NT2/D1 (cell line): ENCODE measurements around the gene LIG1.

Experiments
- DNase-seq: peaks from one replicate; pipeline ENCODE4 v3.0.0-alpha.2; 2011; ENCODE audit warnings: low read depth, low spot score
- H3K27me3 ChIP-seq: 2 replicates; pipeline ENCODE4 v1.6.0; 2011; ENCODE audit warnings: mild to moderate bottlenecking; ENCODE audit not compliant: insufficient read length, insufficient read depth
- H3K36me3 ChIP-seq: 2 replicates; pipeline ENCODE4 v1.6.1; 2011; ENCODE audit warnings: mild to moderate bottlenecking, low read length, mixed read lengths; ENCODE audit not compliant: insufficient read depth, insufficient read length
- H3K4me1 ChIP-seq: 2 replicates; pipeline ENCODE4 v1.5.1; 2011; ENCODE audit not compliant: insufficient read depth, insufficient read length
- H3K4me3 ChIP-seq: 2 replicates; pipeline ENCODE4 v1.5.1; 2011; ENCODE audit warnings: low read depth; ENCODE audit not compliant: insufficient read length
- H3K9ac ChIP-seq: 2 replicates; pipeline ENCODE4 v1.6.0; 2011; ENCODE audit warnings: low read depth; ENCODE audit not compliant: insufficient read length
- H3K9me3 ChIP-seq: 2 replicates; pipeline ENCODE4 v1.5.1; 2011; ENCODE audit warnings: mild to moderate bottlenecking, low read length; ENCODE audit not compliant: insufficient read depth
- SUZ12 ChIP-seq: IDR thresholded peaks from 2 replicates; pipeline ENCODE4 v1.6.1; 2011; ENCODE audit not compliant: insufficient read length, insufficient read depth; ENCODE audit errors: extremely low read depth
- YY1 ChIP-seq: IDR thresholded peaks from 2 replicates; pipeline ENCODE4 v1.6.1; 2011; ENCODE audit not compliant: insufficient read length, insufficient read depth
- ZNF274 ChIP-seq: IDR thresholded peaks from 2 replicates; pipeline ENCODE4 v1.6.1; 2011; ENCODE audit warnings: mild to moderate bottlenecking, low read depth, low read length

LIG1 gene

DNA sequence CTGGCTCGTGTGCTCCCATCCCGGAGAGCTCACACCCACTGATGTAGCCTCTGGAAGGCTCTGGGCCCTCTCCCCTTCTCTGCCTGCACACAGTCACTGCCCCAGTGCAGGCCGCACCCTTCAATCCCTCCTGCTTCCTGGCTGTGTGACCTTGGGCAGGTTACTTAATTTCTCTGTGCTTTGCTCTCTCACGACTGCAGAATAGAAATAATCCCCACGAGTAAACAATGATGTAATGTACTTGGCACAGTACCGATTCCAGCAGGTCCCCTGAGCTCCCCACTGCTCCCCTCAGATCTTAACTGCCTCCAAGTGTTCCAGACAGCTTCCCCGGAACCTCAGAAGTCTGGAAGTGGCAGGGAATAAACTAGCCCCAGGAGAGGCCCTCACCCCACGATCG, 16.1 kb downstream of the LIG1 start:
- peaks cover 55% of the 10 kb centered on the region for H3K36me3 ChIP-seq
- H3K9ac ChIP-seq = no peak overlapping the region
- H3K9me3 ChIP-seq = no peaks in the 10 kb centered on the region
- no peaks in the 10 kb centered on the region for H3K4me1 ChIP-seq
- H3K4me3 ChIP-seq = no peak overlapping the region
- H3K27me3 ChIP-seq = no peaks in the 10 kb centered on the region
- TF ChIP-seq ZNF274 (no peak), SUZ12 (no peak), YY1 (no peak)
- no peak for DNase-seq

DNA sequence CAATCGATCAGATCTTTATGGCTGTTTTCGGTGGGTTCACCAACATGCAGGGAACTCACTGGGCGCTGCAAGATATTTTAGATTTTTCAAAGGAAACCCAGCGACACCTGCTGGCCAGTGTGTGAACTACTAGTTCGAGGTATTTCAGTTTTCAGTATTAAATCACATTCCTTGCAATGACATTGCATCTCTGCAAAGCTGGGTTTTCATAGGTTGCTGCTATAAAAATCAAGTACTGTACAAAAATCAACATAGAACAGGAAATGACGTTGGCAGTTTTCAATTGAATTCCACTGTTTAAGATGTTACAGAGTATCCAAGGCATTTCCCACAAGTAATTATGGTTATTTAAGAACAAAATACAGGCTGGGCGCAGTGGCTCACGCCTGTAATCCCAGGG, 17.6 kb downstream of the LIG1 start:
- no peak overlapping the region for H3K4me3 ChIP-seq
- H3K36me3 ChIP-seq = peaks cover 57% of the 10 kb centered on the region
- H3K4me1 ChIP-seq = no peaks in the 10 kb centered on the region
- no peaks in the 10 kb centered on the region for H3K9me3 ChIP-seq
- no peaks in the 10 kb centered on the region for H3K27me3 ChIP-seq
- DNase-seq = peak; percentile 18
- no peak overlapping the region for H3K9ac ChIP-seq
- TF ChIP-seq SUZ12 = no peak
- no peak for TF ChIP-seq YY1
- no peak for TF ChIP-seq ZNF274

DNA sequence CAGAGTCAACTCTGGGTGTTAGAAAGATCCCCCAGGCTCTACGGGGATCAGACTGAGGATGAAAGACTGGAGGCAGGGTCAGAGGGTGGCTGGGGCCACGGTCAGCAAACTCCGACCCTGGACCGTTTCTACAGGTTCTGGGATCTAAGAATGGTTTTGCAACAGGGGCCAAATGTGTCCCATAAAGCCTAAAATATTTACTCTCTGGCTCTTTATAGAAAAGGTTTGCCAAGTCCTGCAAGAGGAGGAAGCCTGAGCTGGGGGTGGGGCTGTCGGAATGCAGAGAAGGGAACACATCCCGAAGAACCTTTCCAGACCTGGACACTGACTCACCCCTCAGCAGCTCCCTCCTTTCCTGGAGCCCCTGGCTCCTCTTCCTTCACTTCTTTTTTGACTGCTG, 20.7 kb downstream of the LIG1 start:
- no peak for DNase-seq
- TF ChIP-seq SUZ12 = no peak
- TF ChIP-seq ZNF274 = no peak
- no peak for TF ChIP-seq YY1
- Histone ChIP-seq H3K4me3 (no peak overlapping the region), H3K4me1 (no peaks in the 10 kb centered on the region), H3K9me3 (no peaks in the 10 kb centered on the region), H3K27me3 (no peaks in the 10 kb centered on the region), H3K36me3 (peaks cover 64% of the 10 kb centered on the region), H3K9ac (no peak overlapping the region)

DNA sequence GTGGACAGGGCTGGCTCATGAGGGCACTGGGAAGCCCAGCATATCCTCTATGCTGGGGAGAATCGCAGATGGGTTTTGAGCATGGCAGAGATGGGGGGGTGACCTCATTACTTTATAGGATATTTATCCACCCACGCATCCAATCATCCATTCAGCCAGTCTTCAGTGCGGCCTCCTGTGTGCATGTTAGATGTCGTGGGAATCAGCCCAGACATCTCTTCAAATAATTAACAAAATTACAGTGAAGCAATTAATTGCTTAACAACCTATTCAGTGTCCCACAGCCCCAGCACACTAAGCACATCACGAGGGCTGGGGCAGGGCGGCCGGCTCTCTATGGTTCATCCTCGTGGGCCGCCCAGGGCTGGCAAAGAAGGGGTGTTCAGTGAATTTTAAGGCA, 21.6 kb downstream of the LIG1 start:
- H3K36me3 ChIP-seq = peaks cover 73% of the 10 kb centered on the region
- TF ChIP-seq YY1 (no peak), ZNF274 (no peak), SUZ12 (no peak)
- H3K9me3 ChIP-seq = no peaks in the 10 kb centered on the region
- no peak for DNase-seq
- no peak overlapping the region for H3K9ac ChIP-seq
- no peak overlapping the region for H3K4me3 ChIP-seq
- no peaks in the 10 kb centered on the region for H3K4me1 ChIP-seq
- no peaks in the 10 kb centered on the region for H3K27me3 ChIP-seq

DNA sequence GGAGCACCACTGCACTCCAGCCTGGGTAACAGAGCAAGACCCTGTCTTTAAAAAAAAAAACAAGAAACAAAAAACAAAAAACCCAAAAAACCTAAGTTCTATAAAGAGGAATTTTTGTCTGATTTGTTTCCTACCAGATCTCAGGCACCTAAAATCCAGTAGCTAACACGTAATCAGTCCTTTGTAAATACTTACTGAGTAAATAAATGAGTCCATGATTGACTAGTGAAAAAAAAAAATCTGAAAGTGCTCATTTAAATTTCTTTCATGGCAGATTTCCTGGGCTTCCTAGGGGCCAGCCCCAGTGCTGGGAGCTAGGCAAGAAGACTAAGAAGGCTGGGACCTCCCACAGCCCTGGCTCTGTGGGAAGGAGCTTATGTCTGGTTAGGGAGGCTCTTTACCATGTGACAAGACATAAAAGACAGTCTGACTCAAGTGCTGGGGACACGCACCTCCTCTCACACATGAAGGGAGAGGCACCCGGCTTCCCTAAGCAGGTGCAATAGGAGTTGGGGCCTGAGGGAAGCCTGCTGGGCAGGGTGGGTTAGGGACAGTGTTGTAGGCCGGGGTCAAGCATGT, 22.5 kb downstream of the LIG1 start:
- peaks cover 81% of the 10 kb centered on the region for H3K36me3 ChIP-seq
- no peaks in the 10 kb centered on the region for H3K4me1 ChIP-seq
- no peaks in the 10 kb centered on the region for H3K9me3 ChIP-seq
- no peak overlapping the region for H3K4me3 ChIP-seq
- no peak overlapping the region for H3K9ac ChIP-seq
- H3K27me3 ChIP-seq = no peaks in the 10 kb centered on the region
- TF ChIP-seq ZNF274 = no peak
- TF ChIP-seq SUZ12 = no peak
- no peak for TF ChIP-seq YY1
- DNase-seq = no peak

DNA sequence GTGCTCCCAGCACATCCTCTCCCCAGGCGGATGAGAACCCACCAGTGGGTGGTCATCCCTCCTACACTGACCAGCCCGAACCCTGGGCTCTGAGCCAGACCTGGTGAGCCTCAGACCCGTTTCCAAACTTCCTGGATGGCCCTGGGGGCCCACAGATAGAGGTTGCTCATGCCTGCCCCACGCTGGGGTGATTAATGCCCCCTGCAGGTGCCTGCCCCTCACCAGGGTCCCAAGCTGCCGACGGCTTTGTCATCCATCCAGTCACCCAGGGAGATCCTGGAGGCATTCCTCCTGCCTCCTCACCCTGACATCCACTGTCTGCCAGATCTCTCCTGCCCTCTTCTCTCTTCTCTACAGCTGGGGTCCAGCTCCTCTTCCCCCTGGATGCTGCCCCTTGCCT, 31.1 kb downstream of the LIG1 start:
- H3K9ac ChIP-seq = no peak overlapping the region
- TF ChIP-seq SUZ12 (no peak), YY1 (no peak), ZNF274 (no peak)
- H3K4me1 ChIP-seq = peaks cover 2% of the 10 kb centered on the region
- H3K36me3 ChIP-seq = peaks cover 67% of the 10 kb centered on the region
- DNase-seq = no peak
- no peak overlapping the region for H3K4me3 ChIP-seq
- H3K9me3 ChIP-seq = no peaks in the 10 kb centered on the region
- H3K27me3 ChIP-seq = no peaks in the 10 kb centered on the region

DNA sequence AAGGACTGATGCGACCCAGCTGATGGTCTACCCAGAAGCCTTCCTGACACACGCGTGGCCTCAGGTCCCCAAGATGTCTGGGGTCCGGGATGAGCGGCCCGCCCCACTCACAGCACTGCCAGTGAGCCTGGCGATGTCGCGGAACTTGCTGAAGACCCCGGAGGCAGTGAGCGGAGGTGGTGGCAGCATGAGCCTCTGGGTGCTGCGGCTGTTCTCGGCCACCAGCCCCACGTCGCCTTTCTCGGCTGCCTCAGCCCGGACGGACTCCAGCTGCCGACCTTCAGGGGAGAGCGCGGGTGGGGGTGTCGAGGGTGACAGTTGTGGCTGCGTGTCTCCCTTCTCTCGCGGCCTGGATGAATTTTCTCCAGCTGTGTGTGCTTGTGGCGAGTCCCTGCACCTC, 32.7 kb downstream of the LIG1 start:
- H3K36me3 ChIP-seq = peaks cover 69% of the 10 kb centered on the region

More for the DNA sequence above, 32.7 kb downstream of the LIG1 start:
- H3K4me3 ChIP-seq = no peak overlapping the region
- H3K9ac ChIP-seq = no peak overlapping the region
- TF ChIP-seq YY1 (no peak), ZNF274 (no peak), SUZ12 (no peak)
- H3K4me1 ChIP-seq = peaks cover 2% of the 10 kb centered on the region
- no peak for DNase-seq
- H3K27me3 ChIP-seq = no peaks in the 10 kb centered on the region
- H3K9me3 ChIP-seq = no peaks in the 10 kb centered on the region
